ENCODE data around the gene NTSR1. TPM values are rescaled to one million over a fixed set of nuclear protein-coding genes. Genes with fewer than 3 reads are reported as not detected.

NTSR1 gene
- total and polyA plus RNA-seq, 9 donors = 0.05 to 0.23 (median 0.08) TPM; not detected in 5

GRCh38 chr20:62753626-62754025 lies 45.0 kb downstream of the NTSR1 start:
- no peak for DNase-seq
- WGBS, 3 donors = 96 to 99% (median 99%) methylated on average over 11 of the region's 11 CpGs
- no peak for TF ChIP-seq EP300 (IDR thresholded peaks at IDR 0.05)
- TF ChIP-seq POLR2A (IDR thresholded peaks at IDR 0.05) = no peak
- TF ChIP-seq, protein P1, sequence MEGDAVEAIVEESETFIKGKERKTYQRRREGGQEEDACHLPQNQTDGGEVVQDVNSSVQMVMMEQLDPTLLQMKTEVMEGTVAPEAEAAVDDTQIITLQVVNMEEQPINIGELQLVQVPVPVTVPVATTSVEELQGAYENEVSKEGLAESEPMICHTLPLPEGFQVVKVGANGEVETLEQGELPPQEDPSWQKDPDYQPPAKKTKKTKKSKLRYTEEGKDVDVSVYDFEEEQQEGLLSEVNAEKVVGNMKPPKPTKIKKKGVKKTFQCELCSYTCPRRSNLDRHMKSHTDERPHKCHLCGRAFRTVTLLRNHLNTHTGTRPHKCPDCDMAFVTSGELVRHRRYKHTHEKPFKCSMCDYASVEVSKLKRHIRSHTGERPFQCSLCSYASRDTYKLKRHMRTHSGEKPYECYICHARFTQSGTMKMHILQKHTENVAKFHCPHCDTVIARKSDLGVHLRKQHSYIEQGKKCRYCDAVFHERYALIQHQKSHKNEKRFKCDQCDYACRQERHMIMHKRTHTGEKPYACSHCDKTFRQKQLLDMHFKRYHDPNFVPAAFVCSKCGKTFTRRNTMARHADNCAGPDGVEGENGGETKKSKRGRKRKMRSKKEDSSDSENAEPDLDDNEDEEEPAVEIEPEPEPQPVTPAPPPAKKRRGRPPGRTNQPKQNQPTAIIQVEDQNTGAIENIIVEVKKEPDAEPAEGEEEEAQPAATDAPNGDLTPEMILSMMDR (IDR thresholded peaks at IDR 0.05) = no peak
- no peaks in the 10 kb centered on the region for H3K9me3 ChIP-seq
- intact Hi-C loops (cut with DNase I) = no loop called here
- peaks cover 2% of the 10 kb centered on the region for H3K4me1 ChIP-seq (ENCODE audit: insufficient read depth)
- no peaks in the 10 kb centered on the region for H3K36me3 ChIP-seq
- H3K27ac ChIP-seq = no peak overlapping the region
- H3K27me3 ChIP-seq = no peaks in the 10 kb centered on the region
- H3K4me3 ChIP-seq = no peak overlapping the region

DNA sequence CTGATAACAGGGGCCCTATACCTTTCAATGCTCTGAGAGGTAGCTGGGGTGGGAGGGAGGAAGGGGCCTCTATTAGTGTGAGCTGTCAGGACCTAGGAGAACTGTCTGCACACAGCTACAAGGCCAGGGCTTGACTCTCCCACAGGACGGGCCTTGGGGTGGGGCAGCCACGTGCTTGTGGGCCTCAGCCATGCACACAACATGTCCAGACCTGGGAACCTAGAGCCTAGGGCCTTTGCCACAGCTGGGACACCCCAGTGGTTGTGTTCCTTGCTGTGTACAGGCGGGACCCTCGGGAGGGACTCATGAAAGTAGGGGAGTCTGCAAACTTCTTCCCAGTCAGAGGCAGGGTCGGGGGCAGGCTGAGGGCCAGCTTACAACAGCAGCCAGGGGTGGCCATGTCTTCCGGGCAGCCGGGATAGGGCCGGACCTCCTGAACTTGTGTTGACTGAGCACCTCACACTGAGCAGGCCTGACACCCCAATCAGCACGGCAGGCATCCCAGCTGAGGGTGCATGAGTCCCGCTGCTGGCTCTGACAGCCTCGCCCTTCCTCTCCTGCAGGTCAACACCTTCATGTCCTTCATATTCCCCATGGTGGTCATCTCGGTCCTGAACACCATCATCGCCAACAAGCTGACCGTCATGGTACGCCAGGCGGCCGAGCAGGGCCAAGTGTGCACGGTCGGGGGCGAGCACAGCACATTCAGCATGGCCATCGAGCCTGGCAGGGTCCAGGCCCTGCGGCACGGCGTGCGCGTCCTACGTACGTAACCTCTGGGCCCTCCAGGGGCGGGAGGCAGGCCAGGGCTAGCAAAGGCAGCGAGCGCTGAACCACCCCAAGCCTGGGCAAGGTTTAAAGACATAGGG lies 45.7 kb downstream of the NTSR1 start:
- TF ChIP-seq EP300 (IDR thresholded peaks at IDR 0.05) (no peak), POLR2A (IDR thresholded peaks at IDR 0.05) (no peak)
- TF ChIP-seq, protein P1 (IDR thresholded peaks at IDR 0.05) = no peak
- Histone ChIP-seq H3K4me3 (no peak overlapping the region), H3K27ac (no peak overlapping the region), H3K4me1 (ENCODE audit: insufficient read depth) (peaks cover 2% of the 10 kb centered on the region), H3K27me3 (no peaks in the 10 kb centered on the region), H3K36me3 (no peaks in the 10 kb centered on the region), H3K9me3 (no peaks in the 10 kb centered on the region)
- DNase-seq = no peak
- intact Hi-C loops (cut with DNase I) = no loop called here
- WGBS, 3 donors = 91 to 93% (median 92%) methylated on average over 31 of the region's 31 CpGs

- Histone ChIP-seq H3K27me3 (no peaks in the 10 kb centered on the region), H3K4me1 (ENCODE audit: insufficient read depth) (peaks cover 2% of the 10 kb centered on the region), H3K27ac (no peak overlapping the region), H3K4me3 (no peak overlapping the region), H3K36me3 (no peaks in the 10 kb centered on the region), H3K9me3 (no peaks in the 10 kb centered on the region)
- DNase-seq = no peak
- whole genome bisulfite sequencing, 3 donors = 88 to 94% (median 89%) methylated on average over 1 of the region's 1 CpG
- no peak for TF ChIP-seq EP300 (IDR thresholded peaks at IDR 0.05)
- TF ChIP-seq POLR2A (IDR thresholded peaks at IDR 0.05) = no peak
- TF ChIP-seq, protein P1 (IDR thresholded peaks at IDR 0.05) = no peak
- intact Hi-C loops (cut with DNase I) = no loop called here
These were observed 46.3 kb downstream of the NTSR1 start for GRCh38 chr20:62754991-62755356.

GRCh38 chr20:62755817-62756724 lies 47.4 kb downstream of the NTSR1 start:
- no peak for DNase-seq
- 58 to 69% (median 63%) methylated on average over 10 of the region's 10 CpGs for WGBS, 3 donors

More at GRCh38 chr20:62755817-62756724, 47.4 kb downstream of the NTSR1 start:
- peaks cover 2% of the 10 kb centered on the region for H3K4me1 ChIP-seq (ENCODE audit: insufficient read depth)
- no peak overlapping the region for H3K27ac ChIP-seq
- H3K36me3 ChIP-seq = no peaks in the 10 kb centered on the region
- no peaks in the 10 kb centered on the region for H3K9me3 ChIP-seq
- no peak overlapping the region for H3K4me3 ChIP-seq
- no peaks in the 10 kb centered on the region for H3K27me3 ChIP-seq
- intact Hi-C loops (cut with DNase I) = no loop called here
- TF ChIP-seq, protein P1 (IDR thresholded peaks at IDR 0.05) = no peak

Measured in ovary (tissue), 9 donors.